ENCODE data around the gene PHACTR2. TPM values are rescaled to one million over a fixed set of nuclear protein-coding genes. Genes with fewer than 3 reads are reported as not detected.

Gene PHACTR2
- total RNA-seq, 2 experiments from 2014 or later = 13.5 to 14.6 TPM

DNA sequence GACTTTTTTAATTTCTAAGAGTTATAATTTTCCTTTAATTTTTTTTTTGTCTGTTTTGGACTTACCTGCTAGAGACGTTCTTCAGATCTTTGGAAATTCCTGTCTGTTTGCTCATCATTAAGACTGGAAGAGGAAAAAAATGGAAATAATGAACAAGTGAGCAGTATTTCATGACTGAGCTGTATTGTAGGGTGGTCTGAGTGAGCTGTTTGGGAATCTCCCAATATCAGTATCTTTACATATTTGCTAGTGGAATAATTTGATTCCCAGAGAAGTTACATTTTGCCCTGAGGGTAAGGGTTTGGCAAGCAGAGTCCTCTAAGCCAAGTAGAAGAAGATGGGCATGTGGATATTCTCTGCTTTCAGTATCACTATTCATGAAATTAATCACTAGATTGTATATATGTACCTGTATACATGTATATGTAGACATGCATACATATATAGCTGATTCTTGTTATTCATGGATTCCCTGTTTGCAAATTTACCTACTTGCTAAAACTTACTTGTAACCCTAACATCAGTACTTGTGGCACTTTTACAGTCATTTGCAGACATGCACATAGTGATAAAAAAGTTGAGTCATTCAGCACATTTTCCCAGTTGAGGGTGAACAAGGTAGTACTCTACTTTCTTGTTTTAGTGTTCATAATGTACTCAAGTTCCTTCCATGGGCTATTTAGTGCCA, 200.0 kb downstream of the PHACTR2 start:
- peak; percentile 42 for ATAC-seq
- peaks cover 3% of the 10 kb centered on the region for H3K4me1 Mint-ChIP-seq (ENCODE audit: low read depth)
- CTCF ChIA-PET = no interaction called here
- peaks cover 4% of the 10 kb centered on the region for H3K36me3 Mint-ChIP-seq (ENCODE audit: low read depth)
- no peaks in the 10 kb centered on the region for H3K27me3 Mint-ChIP-seq
- intact Hi-C loops (cut with micrococcal nuclease) = no loop called here
- TF ChIP-seq, protein P1, sequence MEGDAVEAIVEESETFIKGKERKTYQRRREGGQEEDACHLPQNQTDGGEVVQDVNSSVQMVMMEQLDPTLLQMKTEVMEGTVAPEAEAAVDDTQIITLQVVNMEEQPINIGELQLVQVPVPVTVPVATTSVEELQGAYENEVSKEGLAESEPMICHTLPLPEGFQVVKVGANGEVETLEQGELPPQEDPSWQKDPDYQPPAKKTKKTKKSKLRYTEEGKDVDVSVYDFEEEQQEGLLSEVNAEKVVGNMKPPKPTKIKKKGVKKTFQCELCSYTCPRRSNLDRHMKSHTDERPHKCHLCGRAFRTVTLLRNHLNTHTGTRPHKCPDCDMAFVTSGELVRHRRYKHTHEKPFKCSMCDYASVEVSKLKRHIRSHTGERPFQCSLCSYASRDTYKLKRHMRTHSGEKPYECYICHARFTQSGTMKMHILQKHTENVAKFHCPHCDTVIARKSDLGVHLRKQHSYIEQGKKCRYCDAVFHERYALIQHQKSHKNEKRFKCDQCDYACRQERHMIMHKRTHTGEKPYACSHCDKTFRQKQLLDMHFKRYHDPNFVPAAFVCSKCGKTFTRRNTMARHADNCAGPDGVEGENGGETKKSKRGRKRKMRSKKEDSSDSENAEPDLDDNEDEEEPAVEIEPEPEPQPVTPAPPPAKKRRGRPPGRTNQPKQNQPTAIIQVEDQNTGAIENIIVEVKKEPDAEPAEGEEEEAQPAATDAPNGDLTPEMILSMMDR (IDR thresholded peaks at IDR 0.05) = no peak
- H3K9me3 Mint-ChIP-seq = peaks cover 14% of the 10 kb centered on the region
- DNase-seq = no peak
- POLR2A ChIA-PET = no interaction called here
- H3K4me3 Mint-ChIP-seq = no peak overlapping the region
- no peak overlapping the region for H3K27ac Mint-ChIP-seq

DNA sequence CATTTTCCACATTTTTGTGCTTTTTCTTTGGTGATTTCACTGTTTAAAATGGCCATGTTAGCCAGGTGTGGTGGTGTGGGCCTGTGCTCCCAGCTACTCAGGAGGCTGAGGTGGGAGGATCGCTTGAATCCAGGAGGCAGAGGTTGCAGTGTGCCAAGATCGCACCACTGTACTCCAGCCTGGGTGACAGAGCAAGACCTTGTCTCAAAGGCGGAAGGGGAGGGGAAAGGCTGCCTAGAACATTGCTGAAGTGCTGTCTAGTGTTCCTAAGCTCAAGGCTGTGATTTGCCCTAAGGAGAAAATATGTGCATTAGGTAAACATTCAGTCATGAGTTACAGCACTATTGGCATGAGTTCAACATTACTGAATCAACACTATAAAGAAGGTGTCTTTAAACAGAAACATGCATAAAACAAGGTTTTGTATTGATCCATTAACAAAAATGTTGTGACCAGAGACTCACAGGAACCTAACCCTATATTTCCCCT, 200.6 kb downstream of the PHACTR2 start:
- intact Hi-C loops (cut with micrococcal nuclease) = no loop called here
- DNase-seq (no peak), ATAC-seq (no peak)
- Mint-ChIP-seq H3K27ac (no peak overlapping the region), H3K27me3 (no peaks in the 10 kb centered on the region), H3K36me3 (ENCODE audit: low read depth) (peaks cover 4% of the 10 kb centered on the region), H3K4me3 (no peak overlapping the region), H3K9me3 (peaks cover 14% of the 10 kb centered on the region), H3K4me1 (ENCODE audit: low read depth) (no peaks in the 10 kb centered on the region)
- TF ChIP-seq, protein P1 (IDR thresholded peaks at IDR 0.05) = no peak
- POLR2A ChIA-PET = no interaction called here
- CTCF ChIA-PET = no interaction called here

DNA sequence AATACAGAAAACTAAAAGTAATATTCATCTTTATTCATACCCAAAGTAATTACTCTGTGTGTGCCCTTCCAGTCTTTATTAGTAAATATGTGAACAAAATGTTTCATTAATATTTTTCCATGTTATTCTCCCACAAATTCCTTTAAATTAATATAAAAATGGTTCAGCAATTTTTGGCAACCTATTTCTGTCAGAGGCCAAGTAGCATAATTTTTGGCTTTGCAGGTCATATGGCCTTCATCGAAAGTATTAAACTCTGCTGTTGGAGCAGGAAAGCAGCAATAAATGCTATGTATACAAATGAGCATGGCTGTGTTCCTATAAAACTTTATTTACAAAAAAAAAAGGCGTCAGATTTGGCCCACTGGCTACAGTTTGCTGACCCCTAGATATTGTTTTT, 202.6 kb downstream of the PHACTR2 start:
- Mint-ChIP-seq H3K27ac (no peak overlapping the region), H3K27me3 (no peaks in the 10 kb centered on the region), H3K36me3 (ENCODE audit: low read depth) (peaks cover 2% of the 10 kb centered on the region), H3K4me3 (no peak overlapping the region), H3K4me1 (ENCODE audit: low read depth) (no peaks in the 10 kb centered on the region), H3K9me3 (peaks cover 13% of the 10 kb centered on the region)
- ChIA-PET POLR2A (no interaction called here), CTCF (no interaction called here)
- DNase-seq (no peak), ATAC-seq (no peak)
- intact Hi-C loops (cut with micrococcal nuclease) = no loop called here
- TF ChIP-seq, protein P1 (IDR thresholded peaks at IDR 0.05) = no peak

Other genes starting within 250 kb of the PHACTR2 start
- gene ADAT2, start 227.3 kb upstream of the PHACTR2 start, total RNA-seq = 10 to 100 TPM; 35.9 to 40.8 TPM
- gene PEX3, start 227.2 kb upstream of the PHACTR2 start, total RNA-seq = 10 to 100 TPM; 24.9 to 33.6 TPM
- gene FUCA2, start 166.2 kb upstream of the PHACTR2 start, total RNA-seq = 1 to 10 TPM; 6.6 to 8.5 TPM
- 10 to 100 TPM; 30.9 to 31.6 TPM for gene LTV1, start 165.4 kb downstream of the PHACTR2 start, total RNA-seq
- not detected for gene ZC2HC1B, start 186.5 kb downstream of the PHACTR2 start, total RNA-seq

All from activated CD8-positive, alpha-beta T cell treated with anti-CD3 and anti-CD28 coated beads for 36 hours (primary cell).